ENCODE measurements around the gene LHX2.

- TF ChIP-seq ZNF274 (IDR thresholded peaks at IDR 0.05; ENCODE audit: low read depth, low read length): no peak
- TF ChIP-seq YY1 (IDR thresholded peaks at IDR 0.05; ENCODE audit: insufficient read depth, insufficient read length): no peak
- TF ChIP-seq SUZ12 (IDR thresholded peaks at IDR 0.05; ENCODE audit: extremely low read depth, insufficient read depth, insufficient read length): no peak
Measured at GRCh38 chr9:124045076-124045829, 33.7 kb downstream of the LHX2 start.
